NCI-H1694 (cell line): ENCODE results near the gene HACL1.
"Not testable (repeated sequence)": the region's sequence is repeated elsewhere in the genome, so short reads cannot be mapped to it uniquely, and the experiment has no call there.

Source experiments
- DNase-seq: peaks from one replicate; lab custom pipeline; 2025; lab: John Stamatoyannopoulos, UW

The HACL1 gene

DNA sequence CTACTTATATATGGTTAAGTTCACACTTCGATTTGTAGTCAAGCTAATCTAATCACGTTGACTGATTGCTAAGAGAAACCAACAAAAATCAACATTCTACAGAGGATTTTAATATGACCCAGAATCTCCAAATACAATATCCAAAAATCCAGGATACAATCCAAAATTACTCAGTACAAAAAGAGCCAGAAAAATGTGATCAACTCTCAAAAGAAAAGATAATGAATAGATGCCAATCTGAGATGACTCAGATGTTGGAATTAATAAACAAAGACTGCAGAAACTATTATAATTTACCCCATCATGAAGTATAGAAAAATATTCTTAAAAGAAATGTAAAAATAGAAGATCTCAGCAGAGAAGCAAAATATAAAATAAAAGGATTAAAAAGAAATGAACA, 22.3 kb downstream of the HACL1 start:
- DNase-seq: no peak

DNA sequence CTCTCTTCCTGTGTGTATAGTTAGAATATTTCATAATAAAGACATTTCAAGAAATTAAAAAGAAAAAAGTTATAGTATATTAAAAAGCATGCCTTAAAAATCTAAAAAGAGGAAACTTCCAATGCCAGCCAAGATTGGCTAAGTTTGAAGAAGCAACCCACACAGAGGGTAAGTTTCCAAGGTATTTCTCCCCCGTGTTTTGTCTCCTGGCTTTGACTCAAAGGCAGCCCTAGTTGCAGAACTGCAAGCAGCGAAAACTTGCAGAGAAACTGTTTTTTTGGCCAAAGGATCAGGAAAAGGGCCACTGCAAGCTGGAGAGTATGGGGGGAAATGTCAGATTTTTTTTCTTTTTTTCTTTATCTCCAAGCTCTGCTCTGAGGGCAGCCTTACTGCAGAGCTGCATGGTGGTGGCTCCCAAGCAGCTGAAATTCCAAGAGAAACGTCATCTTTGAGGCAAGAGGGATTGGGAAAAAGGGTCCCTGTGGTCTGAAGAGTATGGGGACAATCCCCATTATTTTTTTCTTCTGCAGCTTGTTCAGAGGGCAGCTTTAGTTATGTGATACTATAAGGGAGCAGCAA, 23.0 kb downstream of the HACL1 start:
- DNase-seq: no peak

DNA sequence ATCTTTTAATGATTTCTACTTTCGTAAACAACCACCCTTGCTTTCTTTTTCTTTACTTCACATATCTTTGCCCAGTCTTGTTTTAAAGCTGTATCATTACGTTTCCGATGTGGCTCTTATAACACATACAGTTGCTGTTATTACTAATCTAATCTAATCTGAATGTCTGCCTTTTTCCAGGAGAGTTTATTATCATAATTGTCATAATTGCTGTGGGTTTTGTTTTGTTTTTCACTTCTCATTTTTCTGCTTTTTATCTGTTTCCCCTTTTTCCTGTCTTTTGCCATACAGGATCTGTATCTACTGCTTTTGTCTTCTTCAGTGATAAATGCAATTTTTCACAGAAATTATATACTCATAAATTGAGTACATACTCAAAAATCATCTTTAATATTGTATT, 24.9 kb downstream of the HACL1 start:
- DNase-seq: no peak

DNA sequence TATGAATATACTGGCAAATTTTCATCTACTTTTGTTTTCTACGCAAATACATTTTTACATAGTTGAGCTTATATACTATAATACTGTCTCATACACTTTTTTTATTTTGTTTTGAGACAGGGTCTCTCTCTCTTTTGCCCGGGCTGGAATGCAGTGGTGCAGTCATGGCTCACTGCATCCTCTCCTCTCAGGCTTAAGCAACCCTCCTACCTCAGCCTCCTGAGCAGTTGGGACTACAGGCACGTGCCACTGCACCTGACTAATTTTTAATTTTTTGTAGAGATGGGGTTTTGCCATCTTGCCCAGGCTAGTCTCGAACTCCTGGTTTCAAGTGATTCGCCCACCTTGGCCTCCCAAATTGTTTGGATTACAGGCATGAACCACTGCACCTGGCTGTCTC, 25.9 kb downstream of the HACL1 start:
- no peak for DNase-seq

DNA sequence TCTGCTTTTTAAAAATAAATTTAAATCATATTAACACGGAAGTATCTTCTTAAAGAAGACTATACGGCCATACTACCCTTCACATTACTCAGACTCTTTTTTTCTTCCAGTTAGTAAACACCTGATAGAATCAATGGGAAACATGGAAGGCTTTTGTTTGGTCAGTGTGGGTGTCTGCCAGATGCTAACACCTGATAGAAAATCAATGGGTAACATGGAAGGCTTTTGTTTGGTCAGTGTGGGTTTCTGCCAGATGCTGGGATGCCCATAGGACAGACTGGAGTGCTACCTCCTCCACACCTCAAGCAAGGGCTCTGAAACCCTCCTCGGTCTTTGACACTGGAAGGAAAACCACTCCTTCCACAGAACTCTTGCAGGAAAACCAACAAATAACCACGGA, 29.2 kb downstream of the HACL1 start:
- DNase-seq: no peak

DNA sequence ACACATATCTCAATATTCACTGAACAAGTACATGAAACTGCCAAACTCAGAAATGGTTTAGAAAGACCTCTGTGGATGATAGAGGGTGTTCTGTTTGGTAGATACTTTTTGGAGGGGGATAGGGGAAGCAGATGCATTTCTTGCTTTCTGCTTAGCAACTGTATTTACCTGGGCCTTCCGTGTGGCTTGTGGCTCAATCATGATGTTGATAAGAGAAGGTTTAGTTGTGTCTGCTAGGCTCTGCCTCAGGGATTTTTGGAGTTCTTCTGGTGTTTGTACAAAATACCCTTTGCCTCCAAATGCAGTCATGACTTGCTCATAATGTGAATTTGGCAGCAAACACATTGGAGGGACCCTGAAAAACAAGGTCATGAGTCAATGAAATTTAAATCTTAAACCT, 38.2 kb downstream of the HACL1 start:
- DNase-seq: no peak

DNA sequence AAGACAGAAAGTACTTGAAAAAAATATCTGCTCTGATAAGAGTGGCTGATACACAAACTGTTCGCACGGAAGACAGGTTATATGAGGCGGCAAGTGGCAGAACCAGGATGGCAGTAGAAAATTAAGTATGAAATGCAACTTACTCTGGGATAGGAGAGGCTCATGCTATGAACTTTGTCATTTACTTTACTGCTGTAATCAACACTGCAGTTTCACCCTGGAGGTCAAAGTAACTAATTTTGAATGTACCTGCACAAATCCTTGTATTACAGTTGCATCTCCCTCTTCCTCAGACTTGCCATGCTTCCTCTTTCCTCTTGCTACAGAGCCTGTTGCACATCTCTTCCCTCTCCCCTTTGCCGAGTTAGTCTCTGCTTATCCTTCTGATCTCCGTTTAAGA, 38.8 kb downstream of the HACL1 start:
- no peak for DNase-seq

DNA sequence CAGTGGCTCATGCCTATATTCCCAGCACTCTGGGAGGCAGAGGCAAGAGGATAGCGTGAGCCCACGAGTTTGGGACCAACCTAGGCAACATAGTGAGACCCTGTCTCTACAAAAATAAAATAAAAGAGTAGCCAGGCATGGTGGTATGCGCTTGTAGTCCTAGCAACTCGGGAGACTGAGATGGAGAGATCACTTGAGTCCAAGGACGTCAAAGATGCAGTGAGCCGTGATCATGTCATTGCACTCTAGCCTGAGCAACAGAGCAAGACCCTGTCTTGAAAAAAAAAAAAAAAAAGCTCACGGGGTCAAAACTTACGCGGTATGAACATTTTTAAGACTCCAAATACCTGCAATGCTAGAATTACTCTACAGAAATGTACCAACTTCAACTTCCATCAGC, 42.8 kb downstream of the HACL1 start:
- no peak for DNase-seq

DNA sequence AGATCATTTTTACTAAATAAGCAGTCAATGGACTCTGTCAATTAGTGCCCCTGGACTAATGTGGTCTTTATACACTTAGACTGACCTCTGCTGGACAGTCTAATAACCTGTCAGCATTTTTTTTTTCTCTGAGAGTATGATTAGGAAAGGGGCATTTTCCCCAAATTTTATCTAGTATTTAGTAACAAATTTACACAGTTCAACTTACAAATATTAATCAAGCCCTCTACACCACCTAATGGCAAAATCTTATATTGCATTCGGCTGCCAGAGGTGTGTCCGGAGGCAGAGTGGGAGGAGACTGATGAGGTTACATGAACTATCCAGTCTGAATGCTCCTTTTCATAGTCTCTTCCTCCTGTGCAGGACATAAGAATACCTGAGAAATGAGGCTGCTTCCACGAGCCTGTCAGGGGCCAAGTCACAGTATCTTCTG, 43.8 kb downstream of the HACL1 start:
- DNase-seq: peak; percentile 63

DNA sequence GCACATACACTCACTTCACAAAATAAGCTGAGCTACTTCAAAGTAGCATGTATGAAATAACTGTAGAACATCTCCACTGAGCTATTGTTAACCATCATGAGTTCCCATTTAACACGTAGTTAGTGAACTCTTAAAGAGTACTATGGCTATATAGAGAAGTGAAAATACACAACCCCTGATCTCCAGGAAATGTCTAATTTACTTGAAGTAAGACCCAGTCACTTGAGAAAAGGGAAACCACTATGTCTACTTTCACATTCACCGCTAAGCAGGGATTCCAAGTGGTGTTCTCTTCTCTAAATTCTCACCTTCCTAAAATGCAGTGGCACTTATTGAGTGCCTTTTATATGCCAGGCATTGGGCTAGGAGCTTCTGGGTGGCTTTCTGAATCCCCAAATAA, 44.9 kb downstream of the HACL1 start:
- no peak for DNase-seq

DNA sequence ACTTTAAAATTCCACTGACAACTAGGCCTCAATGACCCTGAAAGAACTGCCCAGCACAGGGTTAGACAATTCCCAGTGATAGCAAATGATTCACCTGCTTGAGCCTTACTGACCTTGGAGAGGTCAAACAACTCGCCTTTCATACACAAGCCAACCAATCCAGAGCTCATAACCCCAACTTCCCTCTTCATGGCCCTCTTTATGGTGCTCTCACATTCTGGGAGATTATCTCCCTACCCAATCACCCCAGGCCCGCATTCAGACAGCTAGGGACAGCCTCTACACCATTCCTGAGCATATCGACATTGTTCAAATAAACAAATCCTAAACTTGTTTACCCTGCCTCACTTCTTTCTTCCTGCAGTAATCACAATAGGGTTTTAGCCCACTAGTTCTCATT, 47.6 kb downstream of the HACL1 start:
- DNase-seq: no peak

DNA sequence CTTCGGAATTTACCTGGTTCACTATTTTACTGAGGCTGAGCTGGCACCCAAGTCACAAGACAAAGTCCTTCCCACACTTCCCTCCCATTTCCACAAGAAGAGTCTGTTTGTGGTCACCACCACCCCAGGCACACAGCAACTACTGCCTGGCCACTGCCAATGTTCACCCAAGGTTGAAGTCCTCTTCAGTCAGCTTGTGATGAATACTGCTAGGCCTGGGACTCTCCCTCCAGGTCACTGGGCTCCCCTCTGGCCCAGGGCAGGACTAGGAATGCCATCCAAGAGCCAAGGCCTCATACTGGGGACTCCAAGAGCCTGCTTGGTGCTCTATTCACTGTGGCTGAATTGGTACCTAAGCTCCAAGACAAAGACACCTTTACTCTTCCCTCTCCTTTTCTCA, 49.5 kb downstream of the HACL1 start:
- DNase-seq: no peak

DNA sequence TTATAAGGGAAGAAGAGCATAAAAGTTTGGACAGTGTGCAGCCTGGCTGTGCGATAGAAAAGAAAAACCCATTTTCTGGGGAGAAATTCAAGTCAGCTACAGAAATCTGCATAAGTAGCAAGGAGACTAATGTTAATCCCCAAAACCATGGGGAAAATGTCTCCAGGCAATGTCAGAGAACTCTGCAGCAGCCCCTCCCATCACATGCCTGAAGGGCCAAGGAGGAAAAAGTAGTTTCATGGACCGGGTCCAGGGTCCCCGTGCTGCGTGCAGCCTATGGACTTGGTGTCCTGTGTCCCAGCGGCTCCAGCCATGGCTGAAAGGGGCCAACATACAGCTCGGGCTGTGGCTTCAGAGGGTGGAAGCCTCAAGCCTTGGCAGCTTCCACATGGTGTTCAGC, 51.5 kb downstream of the HACL1 start:
- no peak for DNase-seq

DNA sequence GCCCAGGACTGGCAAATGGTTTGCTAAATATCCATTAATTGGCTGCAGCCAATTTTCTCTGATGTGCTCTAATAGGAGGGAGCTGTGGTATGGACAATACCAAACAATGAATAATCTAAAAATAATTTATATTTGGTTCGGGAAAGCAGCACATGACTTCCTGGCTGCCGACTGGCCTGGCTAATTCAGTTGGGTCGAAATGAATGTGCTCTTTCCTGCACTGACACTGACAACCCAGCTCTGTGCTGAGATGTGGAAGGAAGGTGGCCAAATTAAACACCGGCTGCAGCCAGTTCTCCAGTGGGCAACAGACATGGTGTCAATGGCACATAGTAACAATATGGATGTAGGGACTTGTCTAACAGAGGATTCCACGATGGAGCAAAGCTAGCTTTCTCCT, 58.8 kb downstream of the HACL1 start:
- DNase-seq: no peak

DNA sequence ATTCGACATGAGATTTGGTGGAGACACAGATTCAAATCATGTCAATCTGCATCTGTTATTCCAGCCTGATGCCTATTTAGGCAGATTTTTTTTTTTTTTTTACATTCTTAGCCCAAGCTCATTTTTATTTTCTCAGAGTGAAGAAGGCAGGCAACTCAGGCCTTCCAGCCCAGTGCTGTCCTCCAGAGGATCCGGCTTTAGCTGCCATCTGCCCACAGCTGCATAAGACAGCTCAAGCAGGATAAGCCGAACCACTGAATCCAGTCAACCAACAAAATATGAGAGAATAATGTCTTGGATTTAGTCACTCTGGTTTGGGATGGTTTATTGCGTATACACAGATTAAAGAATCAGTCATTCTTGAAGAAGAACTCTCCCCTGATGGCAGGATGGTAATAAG, 60.0 kb downstream of the HACL1 start:
- DNase-seq: no peak

DNA sequence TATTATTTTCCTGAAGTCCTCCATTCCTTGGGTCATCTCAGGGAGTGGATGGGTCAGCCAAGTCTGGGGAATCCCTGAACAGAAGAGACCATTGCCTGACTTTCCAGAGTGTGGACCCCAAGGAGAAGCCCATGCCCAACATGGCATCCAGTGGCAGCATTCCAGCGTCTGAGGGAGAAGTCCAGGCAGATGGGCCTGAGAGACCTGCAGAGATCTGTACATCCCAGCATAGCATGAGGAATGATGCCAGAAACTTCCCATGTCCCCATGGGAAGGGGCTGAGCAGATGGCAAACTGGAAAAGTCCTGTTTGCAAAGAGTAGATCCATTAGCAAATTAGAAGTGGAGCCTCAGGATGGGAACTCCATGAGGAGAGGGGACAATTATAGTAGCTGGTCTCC, 62.3 kb downstream of the HACL1 start:
- DNase-seq: no peak

DNA sequence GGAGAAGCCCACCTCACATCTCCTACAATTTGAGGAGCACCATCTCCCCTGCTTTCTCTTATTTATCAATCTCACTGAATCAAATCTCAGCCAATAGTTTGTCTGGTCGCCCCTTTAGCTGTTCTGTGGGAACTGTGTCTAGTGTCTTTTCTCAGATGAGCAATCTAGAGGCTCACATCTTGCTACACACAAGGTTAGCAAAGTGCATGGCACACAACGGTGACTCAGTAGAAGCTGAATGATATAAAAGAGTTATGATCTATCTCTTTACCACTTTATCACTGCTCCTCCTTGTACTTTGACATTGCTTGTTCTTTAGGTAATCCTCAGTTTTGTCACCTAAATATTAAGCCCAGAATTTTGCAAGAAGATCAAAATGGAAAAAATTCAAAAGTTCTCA, 63.0 kb downstream of the HACL1 start:
- DNase-seq: no peak

DNA sequence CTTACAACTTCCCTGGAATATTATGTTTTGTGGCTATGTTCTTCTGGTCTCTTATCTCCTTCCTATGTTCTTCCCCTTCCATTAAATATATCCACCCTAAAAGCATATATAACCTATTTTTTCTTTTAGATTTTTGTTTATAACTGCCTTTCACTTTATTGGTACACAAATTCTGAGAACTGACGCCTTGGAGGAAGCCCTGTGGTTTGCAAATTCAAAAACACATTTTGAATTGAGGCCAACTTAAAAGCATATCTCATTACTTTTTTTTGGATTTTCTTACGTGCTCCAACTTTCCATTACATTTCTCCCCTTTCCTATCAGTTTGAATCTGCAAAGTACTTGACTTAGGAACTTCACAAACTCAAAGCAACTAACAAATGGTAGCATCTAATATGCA, 64.5 kb downstream of the HACL1 start:
- no peak for DNase-seq

DNA sequence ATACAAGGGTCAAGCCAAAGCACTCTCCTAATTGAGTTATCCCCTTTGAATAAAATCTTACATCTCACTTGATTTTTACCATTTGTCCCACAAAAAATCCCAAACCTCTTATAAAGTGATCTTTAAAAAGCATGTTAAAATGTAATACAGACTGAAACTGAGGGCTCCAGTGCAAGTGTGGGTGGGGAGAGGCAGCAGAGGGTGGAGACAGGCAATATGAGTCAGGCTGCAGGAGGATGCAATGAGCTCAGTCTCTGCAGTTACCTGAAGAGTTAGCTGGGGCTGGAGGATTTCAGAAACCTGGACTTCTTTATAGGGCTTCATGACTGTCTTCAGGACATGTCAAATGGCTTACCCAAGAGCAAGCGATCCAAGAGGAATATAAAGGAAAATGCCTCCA, 65.6 kb downstream of the HACL1 start:
- DNase-seq: no peak

DNA sequence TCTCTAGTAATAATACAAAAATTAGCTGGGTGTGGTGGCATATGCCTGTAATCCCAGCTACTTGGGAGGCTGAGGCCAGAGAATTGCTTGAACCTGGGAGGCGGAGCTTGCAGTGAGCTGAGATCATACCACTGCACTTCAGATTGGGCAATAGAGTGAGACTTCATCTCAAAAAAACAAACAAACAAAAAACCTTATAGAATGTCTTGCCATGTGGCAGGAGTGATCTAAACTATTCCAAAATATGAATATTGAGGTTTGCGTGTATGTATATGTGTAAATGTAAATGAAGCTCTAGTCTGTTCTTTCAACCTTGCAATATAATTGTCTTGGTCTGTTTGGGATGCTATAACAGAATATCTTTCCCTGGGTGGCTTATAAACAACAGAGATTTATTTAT, 68.8 kb downstream of the HACL1 start:
- not testable (repeated sequence) for DNase-seq

DNA sequence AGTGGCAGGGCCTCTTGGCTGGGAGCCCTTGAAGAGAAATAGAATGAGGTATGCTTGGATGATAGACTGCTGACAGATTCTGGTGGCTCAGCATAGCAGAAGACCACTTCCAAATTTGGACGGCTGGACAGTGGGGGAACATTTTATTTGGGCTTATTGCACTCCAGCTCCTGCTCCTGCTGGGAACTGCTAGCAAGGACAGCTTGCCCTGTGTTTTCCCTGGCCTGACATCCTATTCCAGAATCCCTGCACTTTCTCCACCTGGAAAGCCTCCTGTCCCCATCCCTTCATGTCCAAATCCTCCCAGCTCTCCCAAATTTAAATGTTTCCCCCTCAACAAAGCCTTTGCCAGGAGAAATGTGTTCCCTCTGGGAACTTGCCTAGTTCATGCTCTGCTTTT, 70.0 kb downstream of the HACL1 start:
- no peak for DNase-seq

DNA sequence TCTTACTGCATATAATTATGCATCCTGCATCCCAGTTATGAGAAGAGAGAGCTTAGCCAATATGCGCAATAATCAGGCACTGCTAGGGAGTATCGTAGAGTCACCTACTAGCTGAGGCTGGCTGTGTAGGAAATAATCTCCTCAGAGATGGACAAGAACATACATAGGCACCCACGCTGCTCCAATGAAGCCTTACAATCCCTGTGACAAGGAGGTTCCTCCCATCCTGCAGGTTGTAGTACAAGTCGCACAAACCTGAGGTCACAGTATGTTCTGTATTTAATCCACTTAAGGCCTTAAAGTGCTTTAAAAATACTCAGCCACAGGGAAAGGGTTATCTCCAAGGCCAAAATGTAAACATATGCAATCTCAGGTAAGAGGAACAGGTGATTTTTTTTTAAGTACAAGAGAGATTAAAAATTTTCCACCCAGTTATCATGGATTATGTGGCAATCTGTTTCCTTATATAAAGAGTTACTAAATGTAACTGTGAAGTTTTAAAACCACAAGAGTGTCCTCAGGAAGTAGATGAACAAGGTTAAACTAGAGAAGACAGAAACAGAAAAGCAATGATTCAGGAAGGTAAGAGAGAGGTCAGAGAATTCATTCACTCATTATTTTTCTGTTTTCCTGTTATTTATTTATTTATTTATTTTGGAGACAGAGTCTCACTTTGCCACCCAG, 72.4 kb downstream of the HACL1 start:
- no peak for DNase-seq

DNA sequence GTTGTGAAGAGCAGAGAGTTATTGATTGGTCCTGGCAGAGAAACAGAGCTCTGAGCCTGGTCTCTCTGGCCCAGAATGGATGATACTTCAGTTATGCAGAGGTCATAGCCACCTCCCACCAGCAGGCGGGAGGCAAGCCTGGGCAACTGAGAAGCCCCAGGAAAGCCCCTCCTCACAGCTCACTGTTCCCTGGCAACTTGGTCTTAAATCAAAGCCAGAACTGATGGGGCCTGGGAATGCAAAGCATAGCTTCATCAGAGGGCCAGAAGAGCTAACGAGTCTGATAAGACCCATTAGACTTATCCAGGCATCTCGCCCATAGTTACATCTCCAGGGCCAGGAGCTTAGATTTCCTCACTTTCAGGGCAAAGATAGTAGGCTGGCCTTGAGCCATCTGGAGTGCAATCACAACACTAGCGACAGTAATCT, 74.3 kb downstream of the HACL1 start:
- DNase-seq: no peak

DNA sequence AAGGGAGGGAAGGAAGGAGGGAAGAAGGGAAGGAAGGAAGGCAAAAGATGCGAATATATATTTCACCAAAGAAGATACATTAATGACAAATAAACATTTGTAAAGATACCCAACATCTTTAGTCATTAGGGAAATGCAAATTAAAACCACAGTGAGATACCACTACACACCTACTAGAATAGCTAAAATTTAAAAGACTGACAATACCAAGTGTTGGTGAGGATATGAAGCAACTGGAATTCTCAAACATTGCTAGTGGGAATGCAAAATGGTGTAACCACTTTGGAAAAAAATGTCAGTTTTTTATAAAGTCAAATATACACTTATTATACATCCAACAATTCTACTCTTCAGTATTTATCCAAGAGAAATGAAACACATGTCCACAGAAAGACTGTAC, 75.6 kb downstream of the HACL1 start:
- DNase-seq: no peak
